ENCODE measurements around the gene PTPRM. TPM values are rescaled to one million over a fixed set of nuclear protein-coding genes. Genes with fewer than 3 reads are reported as not detected.

PTPRM gene
- polyA plus RNA-seq, 1 donor (not counting 4 experiments of a cell fraction or from before 2014, with no cell fraction given) = 54.5 TPM

- no peaks in the 10 kb centered on the region for H3K27me3 ChIP-seq (ENCODE audit: control insufficient read depth, extremely low read depth, insufficient read depth, low read length)
- no peak overlapping the region for H3K4me3 ChIP-seq (ENCODE audit: control insufficient read depth in 2 of 3, extremely low read depth in 1 of 3, insufficient read depth in 2 of 3, low read depth in 1 of 3, low read length in 3 of 3)
- TF ChIP-seq EZH2 (IDR thresholded peaks at IDR 0.05; ENCODE audit: low read length) = no peak
- no peak for FAIRE-seq
- no peak overlapping the region for H2AFZ ChIP-seq (ENCODE audit: control insufficient read depth, low read length)
- H3K4me2 ChIP-seq (ENCODE audit: control insufficient read depth, extremely low read depth, insufficient read depth, low read depth, low read length) = no peak overlapping the region
- DNase-seq (ENCODE audit: low read depth, low spot score) = no peak
- H3K9me1 ChIP-seq (ENCODE audit: control insufficient read depth, extremely low read depth, insufficient read depth, low read length) = no peaks in the 10 kb centered on the region
- no peaks in the 10 kb centered on the region for H3K79me2 ChIP-seq (ENCODE audit: control insufficient read depth, insufficient read depth, low read length)
- dilution Hi-C loops (cut with MboI; ENCODE audit: extremely low pct_ligation_motif_present, low sequenced_read_pairs) = no loop called here
- H3K36me3 ChIP-seq (ENCODE audit: control insufficient read depth in 2 of 2, extremely low read depth in 1 of 2, insufficient read depth in 2 of 2, low read length in 2 of 2) = no peaks in the 10 kb centered on the region
- no peaks in the 10 kb centered on the region for H3K4me1 ChIP-seq (ENCODE audit: control insufficient read depth, extremely low read depth, insufficient read depth, low read length)
- H3K27ac ChIP-seq (ENCODE audit: control insufficient read depth, insufficient read depth, low read length) = no peak overlapping the region
- no peaks in the 10 kb centered on the region for H4K20me1 ChIP-seq (ENCODE audit: control insufficient read depth, extremely low read depth, insufficient read depth, low read length)
- H3K9me3 ChIP-seq (ENCODE audit: control insufficient read depth, low read depth, low read length) = no peaks in the 10 kb centered on the region
- H3K9ac ChIP-seq (ENCODE audit: control insufficient read depth, extremely low read depth, insufficient read depth, low read length) = no peak overlapping the region
These were observed 7.3 kb upstream of the PTPRM start for GRCh38 chr18:7559709-7560319.

- Histone ChIP-seq H3K9ac (ENCODE audit: control insufficient read depth, extremely low read depth, insufficient read depth, low read length) (no peak overlapping the region), H3K27me3 (ENCODE audit: control insufficient read depth, extremely low read depth, insufficient read depth, low read length) (no peaks in the 10 kb centered on the region), H3K9me3 (ENCODE audit: control insufficient read depth, low read depth, low read length) (no peaks in the 10 kb centered on the region), H4K20me1 (ENCODE audit: control insufficient read depth, extremely low read depth, insufficient read depth, low read length) (no peaks in the 10 kb centered on the region), H3K27ac (ENCODE audit: control insufficient read depth, insufficient read depth, low read length) (no peak overlapping the region), H2AFZ (ENCODE audit: control insufficient read depth, low read length) (no peak overlapping the region), H3K36me3 (ENCODE audit: control insufficient read depth in 2 of 2, extremely low read depth in 1 of 2, insufficient read depth in 2 of 2, low read length in 2 of 2) (no peaks in the 10 kb centered on the region), H3K9me1 (ENCODE audit: control insufficient read depth, extremely low read depth, insufficient read depth, low read length) (no peaks in the 10 kb centered on the region), H3K4me2 (ENCODE audit: control insufficient read depth, extremely low read depth, insufficient read depth, low read depth, low read length) (no peak overlapping the region), H3K79me2 (ENCODE audit: control insufficient read depth, insufficient read depth, low read length) (no peaks in the 10 kb centered on the region), H3K4me1 (ENCODE audit: control insufficient read depth, extremely low read depth, insufficient read depth, low read length) (peaks cover 6% of the 10 kb centered on the region), H3K4me3 (ENCODE audit: control insufficient read depth in 2 of 3, extremely low read depth in 1 of 3, insufficient read depth in 2 of 3, low read depth in 1 of 3, low read length in 3 of 3) (no peak overlapping the region)
- dilution Hi-C loops (cut with MboI; ENCODE audit: extremely low pct_ligation_motif_present, low sequenced_read_pairs) = no loop called here
- DNase-seq (ENCODE audit: low read depth, low spot score) = no peak
- FAIRE-seq = no peak
- TF ChIP-seq EZH2 (IDR thresholded peaks at IDR 0.05; ENCODE audit: low read length) = no peak
- no peak for TF ChIP-seq CTCF (optimal IDR thresholded peaks at IDR 0.05 in 1 of 3, IDR thresholded peaks at IDR 0.05 in 1 of 3, conservative IDR thresholded peaks at IDR 0.05 in 1 of 3; ENCODE audit: extremely low read depth in 1 of 3, insufficient read depth in 2 of 3, low read length in 3 of 3)
These were observed 5.1 kb upstream of the PTPRM start for GRCh38 chr18:7561909-7562460.
